Measurements from ENCODE around the gene COPS9.

The COPS9 gene

GRCh38 chr2:240169486-240170353, 33.6 kb upstream of the COPS9 start:
- TF ChIP-seq SUZ12 (IDR thresholded peaks at IDR 0.05; ENCODE audit: extremely low read depth, insufficient read depth, insufficient read length) (no peak), ZNF274 (IDR thresholded peaks at IDR 0.05; ENCODE audit: low read depth, low read length) (no peak), YY1 (IDR thresholded peaks at IDR 0.05; ENCODE audit: insufficient read depth, insufficient read length) (no peak)
- no peaks in the 10 kb centered on the region for H3K27me3 ChIP-seq (ENCODE audit: insufficient read depth, insufficient read length)
- DNase-seq (ENCODE audit: low read depth, low spot score): no peak

GRCh38 chr2:240168546-240169361, 32.6 kb upstream of the COPS9 start:
- Histone ChIP-seq H3K4me3 (ENCODE audit: insufficient read length, low read depth) (no peak overlapping the region), H3K9ac (ENCODE audit: insufficient read length, low read depth) (no peak overlapping the region), H3K4me1 (ENCODE audit: insufficient read depth, insufficient read length) (no peaks in the 10 kb centered on the region), H3K36me3 (ENCODE audit: insufficient read depth, insufficient read length, low read length) (no peaks in the 10 kb centered on the region), H3K27me3 (ENCODE audit: insufficient read depth, insufficient read length) (no peaks in the 10 kb centered on the region), H3K9me3 (ENCODE audit: insufficient read depth, low read length) (peaks cover 5% of the 10 kb centered on the region; the same call in 1 of the 2 replicates)
- TF ChIP-seq YY1 (IDR thresholded peaks at IDR 0.05; ENCODE audit: insufficient read depth, insufficient read length) (no peak), ZNF274 (IDR thresholded peaks at IDR 0.05; ENCODE audit: low read depth, low read length) (no peak), SUZ12 (IDR thresholded peaks at IDR 0.05; ENCODE audit: extremely low read depth, insufficient read depth, insufficient read length) (no peak)
- no peak for DNase-seq (ENCODE audit: low read depth, low spot score)

More at GRCh38 chr2:240169486-240170353, 33.6 kb upstream of the COPS9 start:
- H3K9ac ChIP-seq (ENCODE audit: insufficient read length, low read depth): peak overlapping the region; percentile 34
- H3K4me3 ChIP-seq (ENCODE audit: insufficient read length, low read depth): no peak overlapping the region
- H3K36me3 ChIP-seq (ENCODE audit: insufficient read depth, insufficient read length, low read length): no peaks in the 10 kb centered on the region
- peaks cover 5% of the 10 kb centered on the region; the same call in 1 of the 2 replicates for H3K9me3 ChIP-seq (ENCODE audit: insufficient read depth, low read length)
- H3K4me1 ChIP-seq (ENCODE audit: insufficient read depth, insufficient read length): no peaks in the 10 kb centered on the region

GRCh38 chr2:240168041-240168440, 31.9 kb upstream of the COPS9 start:
- no peak for DNase-seq (ENCODE audit: low read depth, low spot score)
- Histone ChIP-seq H3K27me3 (ENCODE audit: insufficient read depth, insufficient read length) (no peaks in the 10 kb centered on the region), H3K9ac (ENCODE audit: insufficient read length, low read depth) (no peak overlapping the region), H3K36me3 (ENCODE audit: insufficient read depth, insufficient read length, low read length) (no peaks in the 10 kb centered on the region), H3K9me3 (ENCODE audit: insufficient read depth, low read length) (peaks cover 2% of the 10 kb centered on the region; the same call in 1 of the 2 replicates), H3K4me1 (ENCODE audit: insufficient read depth, insufficient read length) (no peaks in the 10 kb centered on the region), H3K4me3 (ENCODE audit: insufficient read length, low read depth) (no peak overlapping the region)
- TF ChIP-seq YY1 (IDR thresholded peaks at IDR 0.05; ENCODE audit: insufficient read depth, insufficient read length) (no peak), SUZ12 (IDR thresholded peaks at IDR 0.05; ENCODE audit: extremely low read depth, insufficient read depth, insufficient read length) (no peak), ZNF274 (IDR thresholded peaks at IDR 0.05; ENCODE audit: low read depth, low read length) (no peak)

GRCh38 chr2:240167588-240167880, 31.4 kb upstream of the COPS9 start:
- DNase-seq (ENCODE audit: low read depth, low spot score): no peak
- no peak for TF ChIP-seq YY1 (IDR thresholded peaks at IDR 0.05; ENCODE audit: insufficient read depth, insufficient read length)
- no peak for TF ChIP-seq SUZ12 (IDR thresholded peaks at IDR 0.05; ENCODE audit: extremely low read depth, insufficient read depth, insufficient read length)
- no peak for TF ChIP-seq ZNF274 (IDR thresholded peaks at IDR 0.05; ENCODE audit: low read depth, low read length)
- Histone ChIP-seq H3K9ac (ENCODE audit: insufficient read length, low read depth) (no peak overlapping the region), H3K9me3 (ENCODE audit: insufficient read depth, low read length) (no peaks in the 10 kb centered on the region), H3K27me3 (ENCODE audit: insufficient read depth, insufficient read length) (no peaks in the 10 kb centered on the region), H3K4me3 (ENCODE audit: insufficient read length, low read depth) (no peak overlapping the region), H3K36me3 (ENCODE audit: insufficient read depth, insufficient read length, low read length) (no peaks in the 10 kb centered on the region), H3K4me1 (ENCODE audit: insufficient read depth, insufficient read length) (no peaks in the 10 kb centered on the region)

GRCh38 chr2:240166761-240167587, 30.9 kb upstream of the COPS9 start:
- TF ChIP-seq SUZ12 (IDR thresholded peaks at IDR 0.05; ENCODE audit: extremely low read depth, insufficient read depth, insufficient read length) (no peak), YY1 (IDR thresholded peaks at IDR 0.05; ENCODE audit: insufficient read depth, insufficient read length) (no peak), ZNF274 (IDR thresholded peaks at IDR 0.05; ENCODE audit: low read depth, low read length) (no peak)
- H3K4me1 ChIP-seq (ENCODE audit: insufficient read depth, insufficient read length): no peaks in the 10 kb centered on the region
- no peaks in the 10 kb centered on the region for H3K27me3 ChIP-seq (ENCODE audit: insufficient read depth, insufficient read length)
- no peak overlapping the region for H3K9ac ChIP-seq (ENCODE audit: insufficient read length, low read depth)
- no peak overlapping the region for H3K4me3 ChIP-seq (ENCODE audit: insufficient read length, low read depth)
- no peaks in the 10 kb centered on the region for H3K9me3 ChIP-seq (ENCODE audit: insufficient read depth, low read length)
- no peak for DNase-seq (ENCODE audit: low read depth, low spot score)
- H3K36me3 ChIP-seq (ENCODE audit: insufficient read depth, insufficient read length, low read length): no peaks in the 10 kb centered on the region

GRCh38 chr2:240166191-240166590, 30.1 kb upstream of the COPS9 start:
- H3K4me1 ChIP-seq (ENCODE audit: insufficient read depth, insufficient read length): no peaks in the 10 kb centered on the region
- TF ChIP-seq YY1 (IDR thresholded peaks at IDR 0.05; ENCODE audit: insufficient read depth, insufficient read length): no peak
- TF ChIP-seq ZNF274 (IDR thresholded peaks at IDR 0.05; ENCODE audit: low read depth, low read length): no peak
- no peak for TF ChIP-seq SUZ12 (IDR thresholded peaks at IDR 0.05; ENCODE audit: extremely low read depth, insufficient read depth, insufficient read length)
- no peak overlapping the region for H3K4me3 ChIP-seq (ENCODE audit: insufficient read length, low read depth)
- H3K36me3 ChIP-seq (ENCODE audit: insufficient read depth, insufficient read length, low read length): no peaks in the 10 kb centered on the region
- no peak for DNase-seq (ENCODE audit: low read depth, low spot score)
- H3K9me3 ChIP-seq (ENCODE audit: insufficient read depth, low read length): no peaks in the 10 kb centered on the region
- no peaks in the 10 kb centered on the region for H3K27me3 ChIP-seq (ENCODE audit: insufficient read depth, insufficient read length)
- no peak overlapping the region for H3K9ac ChIP-seq (ENCODE audit: insufficient read length, low read depth)

Data from NT2/D1 (cell line).